NOMO-1 treated with DMSO at 0.1 percent for 48 hours (cell line): ENCODE measurements around the gene TOM1L2.
A peak's percentile ranks its signal among the peaks of the same experiment; 100 is the strongest.

Source experiments
- DNase-seq: peaks from one replicate; lab custom pipeline; 2025; ENCODE audit not compliant: unreplicated experiment; lab: John Stamatoyannopoulos, UW

Gene TOM1L2

GRCh38 chr17:17851103-17852002 lies 120.8 kb downstream of the TOM1L2 start:
- no peak for DNase-seq

GRCh38 chr17:17849845-17850373 lies 122.3 kb downstream of the TOM1L2 start:
- peak; percentile 41 for DNase-seq

GRCh38 chr17:17849147-17849820 lies 122.9 kb downstream of the TOM1L2 start:
- DNase-seq = peak; percentile 9

- DNase-seq = no peak
These were observed 123.7 kb downstream of the TOM1L2 start for GRCh38 chr17:17848311-17849082.

GRCh38 chr17:17847726-17848125 lies 124.5 kb downstream of the TOM1L2 start:
- no peak for DNase-seq

- DNase-seq = no peak
These were observed 125.0 kb downstream of the TOM1L2 start for GRCh38 chr17:17847118-17847689.

GRCh38 chr17:17846645-17847044 lies 125.6 kb downstream of the TOM1L2 start:
- DNase-seq = no peak

- DNase-seq = no peak
These were observed 126.2 kb downstream of the TOM1L2 start for GRCh38 chr17:17846003-17846402.

GRCh38 chr17:17845046-17845775 lies 127.0 kb downstream of the TOM1L2 start:
- DNase-seq = no peak

GRCh38 chr17:17844500-17844899 lies 127.7 kb downstream of the TOM1L2 start:
- no peak for DNase-seq

- no peak for DNase-seq
These were observed 128.1 kb downstream of the TOM1L2 start for GRCh38 chr17:17844079-17844478.

GRCh38 chr17:17843096-17843495 lies 129.1 kb downstream of the TOM1L2 start:
- no peak for DNase-seq

- DNase-seq = no peak
These were observed 129.9 kb downstream of the TOM1L2 start for GRCh38 chr17:17842111-17842876.

- no peak for DNase-seq
These were observed 130.6 kb downstream of the TOM1L2 start for GRCh38 chr17:17841601-17842025.

GRCh38 chr17:17840751-17841591 lies 131.2 kb downstream of the TOM1L2 start:
- no peak for DNase-seq

GRCh38 chr17:17839791-17840707 lies 132.2 kb downstream of the TOM1L2 start:
- DNase-seq = peak; percentile 81
